GM12878 (cell line): ENCODE data around the gene HMOX1. TPM values are rescaled to one million over a fixed set of nuclear protein-coding genes. Genes with fewer than 3 reads are reported as not detected.

Experiments
- BCL3 ChIP-seq: IDR thresholded peaks from 2 replicates; pipeline ENCODE4 v1.6.1; 2011; ENCODE audit warnings: borderline replicate concordance, low read depth, mild to moderate bottlenecking, moderate library complexity, low read length; ENCODE audit not compliant: insufficient read depth, poor library complexity, severe bottlenecking
- BHLHE40 ChIP-seq, 2 experiments: fragments of 450-650 bp in 1 of 2; IDR thresholded peaks; 2 replicates each; pipeline ENCODE4 v1.6.1; 2011 to 2017; ENCODE audit warnings: low read depth in 2 of 2, borderline replicate concordance in 1 of 2, improper control_type of control experiment in 1 of 2, low read length in 1 of 2, mild to moderate bottlenecking in 1 of 2
- CBFB ChIP-seq: IDR thresholded peaks from 2 replicates; pipeline ENCODE4 v1.6.1; 2016; ENCODE audit warnings: antibody characterized with exemption, low read depth
- CBX5 ChIP-seq: sonication (generic); IDR thresholded peaks from 2 replicates; pipeline ENCODE4 v1.6.1; 2016; ENCODE audit warnings: low read depth, moderate library complexity, mild to moderate bottlenecking, inconsistent platforms
- CEBPB ChIP-seq, 2 experiments: fragments of 150-350 bp in 1 of 2; IDR thresholded peaks; 2 replicates each; pipeline ENCODE4 v1.6.1; 2012 to 2014; ENCODE audit warnings: low read depth in 2 of 2, low read length in 2 of 2, borderline replicate concordance in 1 of 2, inconsistent platforms in 1 of 2
- DPF2 ChIP-seq: fragments of 450-650 bp; IDR thresholded peaks from 2 replicates; pipeline ENCODE4 v1.6.1; 2017; ENCODE audit warnings: mild to moderate bottlenecking
- E4F1 ChIP-seq: fragments of 450-650 bp; IDR thresholded peaks from 2 replicates; pipeline ENCODE4 v1.6.1; 2018; ENCODE audit warnings: borderline replicate concordance, mild to moderate bottlenecking; ENCODE audit not compliant: partially characterized antibody
- ESRRA ChIP-seq: IDR thresholded peaks from 2 replicates; pipeline ENCODE4 v1.6.1; 2012; ENCODE audit warnings: mild to moderate bottlenecking, low read length, improper control_type of control experiment
- GATAD2B ChIP-seq: fragments of 450-650 bp; conservative IDR thresholded peaks from 2 replicates; pipeline ENCODE4 v1.6.1; 2017; ENCODE audit warnings: low read depth, mild to moderate bottlenecking, moderate library complexity
- JUND ChIP-seq: IDR thresholded peaks from 2 replicates; pipeline ENCODE4 v1.6.1; 2012; ENCODE audit warnings: low read depth, mild to moderate bottlenecking, low read length, improper control_type of control experiment, moderate library complexity
- MEF2B ChIP-seq: fragments of 450-650 bp; IDR thresholded peaks from 2 replicates; pipeline ENCODE4 v1.6.1; 2018; ENCODE audit warnings: mild to moderate bottlenecking, moderate library complexity; ENCODE audit not compliant: partially characterized antibody, poor library complexity, severe bottlenecking
- NKRF ChIP-seq: fragments of 450-650 bp; conservative IDR thresholded peaks from 2 replicates; pipeline ENCODE4 v1.6.1; 2017; ENCODE audit warnings: mild to moderate bottlenecking, moderate library complexity
- NR2F1 ChIP-seq: fragments of 450-650 bp; conservative IDR thresholded peaks from 2 replicates; pipeline ENCODE4 v1.6.1; 2017; ENCODE audit warnings: mild to moderate bottlenecking
- POLR2A ChIP-seq: IDR thresholded peaks from 2 replicates; pipeline ENCODE4 v1.6.1; 2011; ENCODE audit warnings: low read depth, mild to moderate bottlenecking, low read length
- POU2F2 ChIP-seq: IDR thresholded peaks from 3 replicates; pipeline ENCODE4 v1.6.1; 2011; ENCODE audit warnings: low read depth, mild to moderate bottlenecking, low read length, borderline replicate concordance
- RAD51 ChIP-seq: fragments of 450-650 bp; IDR thresholded peaks from 2 replicates; pipeline ENCODE4 v1.6.1; 2016; ENCODE audit warnings: moderate library complexity, mild to moderate bottlenecking, inconsistent platforms
- SIN3A ChIP-seq: IDR thresholded peaks from 2 replicates; pipeline ENCODE4 v1.6.1; 2012; ENCODE audit warnings: low read depth, low read length, improper control_type of control experiment
- SKIL ChIP-seq: fragments of 450-650 bp; IDR thresholded peaks from 2 replicates; pipeline ENCODE4 v1.6.1; 2017; ENCODE audit warnings: mild to moderate bottlenecking, low read depth, inconsistent platforms; ENCODE audit not compliant: poor library complexity, severe bottlenecking
- TCF3 ChIP-seq: IDR thresholded peaks from 2 replicates; pipeline ENCODE4 v1.6.1; 2012; ENCODE audit warnings: low read depth, mild to moderate bottlenecking, low read length, borderline replicate concordance; ENCODE audit not compliant: insufficient read depth
- polyA plus RNA-seq, 11 experiments: library from polyadenylated mRNA; depleted of rRNA in 4 of 11; unstranded in 6 of 11; stranded (reverse) in 5 of 11; fragments of >200 nt; fragmentation: Nextera tagmentation in 4 of 11; fragmentation: Illumina TruSeq in 1 of 11; extraction: Ambion mirVana in 4 of 11; extraction: Trizol in 1 of 11; gene quantifications; 1 replicate in 1 of 11; 2 replicates in 10 of 11; pipeline versions ENCODE4 v1.2.1 to v1.2.3, GENCODE V29; 2011 to 2016; ENCODE audit warnings: inconsistent platforms in 2 of 11, missing spikeins in 2 of 11, low read depth in 1 of 11
- total RNA-seq, 4 experiments: library from RNA; depleted of rRNA in 3 of 4; stranded (reverse); fragments of >200 nt in 3 of 4; fragmentation: Illumina TruSeq in 1 of 4; extraction: Trizol in 1 of 4; gene quantifications; 2 replicates each; pipeline versions ENCODE4 v1.2.1 to v1.2.3, GENCODE V29; 2013 to 2021

HMOX1 gene
- total and polyA plus RNA-seq, 10 of the 15 experiments (the other 5 are each of a cell fraction or from before 2014, with no cell fraction given), result 1.5 to 36.7 (median 18.8) TPM

- TF ChIP-seq ESRRA (no peak), JUND (0 out of 2 replicates have a peak, but pooled peaks have one; percentile 47), BHLHE40 (IDR thresholded peaks at IDR 0.05; ENCODE audit: borderline replicate concordance in 1 of 2, low read depth in 2 of 2, low read length in 1 of 2) (peak; percentile 77 to 90), POLR2A (peak; percentile 65), CEBPB (IDR thresholded peaks at IDR 0.05; ENCODE audit: borderline replicate concordance in 1 of 2, low read depth in 2 of 2, low read length in 2 of 2) (no peak), E4F1 (no peak), SKIL (peak; percentile 80), NR2F1 (peak; percentile 99), SIN3A (peak; percentile 90; the same call in 1 of the 2 replicates), CBFB (0 out of 2 replicates have a peak, but pooled peaks have one; percentile 25), NKRF (peak; percentile 73), MEF2B (peak; percentile 68), POU2F2 (0 out of 3 replicates have a peak, but pooled peaks have one; percentile 65), BCL3 (peak; percentile 46), CBX5 (no peak), GATAD2B (peak; percentile 65; the same call in 1 of the 2 replicates), RAD51 (peak; percentile 78), DPF2 (peak; percentile 88), TCF3 (peak; percentile 76; the same call in 1 of the 2 replicates)
Observed at GRCh38 chr22:35409783-35410662, 29.1 kb downstream of the HMOX1 start (continued).
